Measurements from ENCODE around the gene GJA5. TPM values are rescaled to one million over a fixed set of nuclear protein-coding genes. Genes with fewer than 3 reads are reported as not detected.

The GJA5 gene
- total and polyA plus RNA-seq, 2 donors (not counting 3 experiments of a cell fraction or from before 2014, with no cell fraction given), result 0.55 to 5.9 TPM

- dilution Hi-C loops (cut with MboI; ENCODE audit: extremely low pct_ligation_motif_present, low sequenced_read_pairs), result no loop called here
- no peak for FAIRE-seq
Observed at GRCh38 chr1:147798731-147799130, 38.3 kb upstream of the GJA5 start.

More at GRCh38 chr1:147798731-147799130, 38.3 kb upstream of the GJA5 start:
- no peaks in the 10 kb centered on the region for H3K36me3 ChIP-seq (ENCODE audit: control insufficient read depth in 2 of 2, extremely low read depth in 1 of 2, insufficient read depth in 2 of 2, low read length in 2 of 2)
- no peak overlapping the region for H3K9ac ChIP-seq (replicated peaks; ENCODE audit: extremely low read depth, insufficient read depth, low read length)
- no TSS peak for BruUV-seq (replicated peaks)
- H3K79me2 ChIP-seq (ENCODE audit: control insufficient read depth, insufficient read depth, low read length), result no peaks in the 10 kb centered on the region
- H3K9me1 ChIP-seq (replicated peaks; ENCODE audit: control insufficient read depth, extremely low read depth, insufficient read depth, low read length), result no peaks in the 10 kb centered on the region
- no peaks in the 10 kb centered on the region for H3K9me3 ChIP-seq (replicated peaks; ENCODE audit: control insufficient read depth, insufficient read depth, low read length)
- DNase-seq (ENCODE audit: low read depth, low spot score), result no peak
- H3K27me3 ChIP-seq (ENCODE audit: control insufficient read depth in 2 of 2, insufficient read depth in 2 of 2, low read length in 2 of 2), result no peaks in the 10 kb centered on the region
- H2AFZ ChIP-seq (ENCODE audit: low read depth, low read length), result no peak overlapping the region
- H3K4me2 ChIP-seq (ENCODE audit: insufficient read depth, low read length), result no peak overlapping the region
- CTCF ChIA-PET, result no interaction called here
- no peak overlapping the region for H3K27ac ChIP-seq (ENCODE audit: insufficient read depth, low read depth, low read length)
- TF ChIP-seq FOS (IDR thresholded peaks at IDR 0.05; ENCODE audit: borderline replicate concordance, insufficient read depth, low read length) (no peak), GATA2 (IDR thresholded peaks at IDR 0.05; ENCODE audit: insufficient read depth, insufficient read length, low read depth, low read length) (no peak), JUN (IDR thresholded peaks at IDR 0.05; ENCODE audit: borderline replicate concordance, insufficient read depth, insufficient read length, low read depth) (no peak), POLR2AphosphoS5 (IDR thresholded peaks at IDR 0.05; ENCODE audit: insufficient read depth, low read depth, low read length) (no peak), MYC (IDR thresholded peaks at IDR 0.05; ENCODE audit: low read depth, low read length) (no peak), EZH2 (IDR thresholded peaks at IDR 0.05; ENCODE audit: borderline replicate concordance, low read depth, low read length, severe bottlenecking) (no peak), MAX (IDR thresholded peaks at IDR 0.05; ENCODE audit: insufficient read depth, insufficient read length) (no peak), POLR2A (IDR thresholded peaks at IDR 0.05; ENCODE audit: low read depth, low read length) (no peak)
- TF ChIP-seq, protein P1, sequence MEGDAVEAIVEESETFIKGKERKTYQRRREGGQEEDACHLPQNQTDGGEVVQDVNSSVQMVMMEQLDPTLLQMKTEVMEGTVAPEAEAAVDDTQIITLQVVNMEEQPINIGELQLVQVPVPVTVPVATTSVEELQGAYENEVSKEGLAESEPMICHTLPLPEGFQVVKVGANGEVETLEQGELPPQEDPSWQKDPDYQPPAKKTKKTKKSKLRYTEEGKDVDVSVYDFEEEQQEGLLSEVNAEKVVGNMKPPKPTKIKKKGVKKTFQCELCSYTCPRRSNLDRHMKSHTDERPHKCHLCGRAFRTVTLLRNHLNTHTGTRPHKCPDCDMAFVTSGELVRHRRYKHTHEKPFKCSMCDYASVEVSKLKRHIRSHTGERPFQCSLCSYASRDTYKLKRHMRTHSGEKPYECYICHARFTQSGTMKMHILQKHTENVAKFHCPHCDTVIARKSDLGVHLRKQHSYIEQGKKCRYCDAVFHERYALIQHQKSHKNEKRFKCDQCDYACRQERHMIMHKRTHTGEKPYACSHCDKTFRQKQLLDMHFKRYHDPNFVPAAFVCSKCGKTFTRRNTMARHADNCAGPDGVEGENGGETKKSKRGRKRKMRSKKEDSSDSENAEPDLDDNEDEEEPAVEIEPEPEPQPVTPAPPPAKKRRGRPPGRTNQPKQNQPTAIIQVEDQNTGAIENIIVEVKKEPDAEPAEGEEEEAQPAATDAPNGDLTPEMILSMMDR (IDR thresholded peaks at IDR 0.05; ENCODE audit: extremely low read depth in 1 of 2, insufficient read depth in 1 of 2, low read depth in 1 of 2, low read length in 2 of 2), result no peak
- intact Hi-C loops (cut with micrococcal nuclease), result no loop called here
- peaks cover 25% of the 10 kb centered on the region for H3K4me1 ChIP-seq (ENCODE audit: control insufficient read depth, extremely low read depth, insufficient read depth, low read length)
- no peak overlapping the region for H3K4me3 ChIP-seq (replicated peaks in 1 of 3; ENCODE audit: insufficient read depth in 1 of 3, low read depth in 1 of 3, low read length in 3 of 3)
- H4K20me1 ChIP-seq (replicated peaks; ENCODE audit: control insufficient read depth, extremely low read depth, insufficient read depth, low read length), result no peaks in the 10 kb centered on the region
- POLR2A ChIA-PET, result no interaction called here
